Posterior vena cava (tissue), 2 donors: ENCODE measurements around the gene ROPN1L. TPM values are rescaled to one million over a fixed set of nuclear protein-coding genes. Genes with fewer than 3 reads are reported as not detected.

ENCODE experiments used
- DNase-seq: peaks from one replicate; pipeline ENCODE4 v3.0.0-alpha.2; 2020; ENCODE audit warnings: low spot score
- intact Hi-C, 2 donors: fragments of 100-400 bp; cut with DNase I; formaldehyde crosslinking; loops; one replicate each; pipeline versions ENCODE4 v1.14.1 to v1.14.2; 2022 to 2023
- total RNA-seq, 2 donors: library from RNA; stranded (reverse); fragmentation: NEBNext Ultra II Directional; extraction: Animal tissue kit (Norgen Biotek cat#: 25700); gene quantifications; one replicate each; pipeline ENCODE4 v1.2.1, GENCODE V29; 2021
- donor health status: DM: yes; HTN: yes; CAD: no.
- donor health status: DM: yes; HTN: yes; CAD: no.

ROPN1L gene
- total RNA-seq, 2 donors from 2014 or later, result 0.67 TPM; not detected in 1

- DNase-seq, result peak; percentile 1
Measured at GRCh38 chr5:10469253-10470050, 27.8 kb downstream of the ROPN1L start.

GRCh38 chr5:10470669-10471068 lies 29.0 kb downstream of the ROPN1L start:
- peak; percentile 44 for DNase-seq
- intact Hi-C loops, result no loop called here

More at GRCh38 chr5:10469253-10470050, 27.8 kb downstream of the ROPN1L start:
- intact Hi-C loops, result no loop called here

- peak; percentile 20 for DNase-seq
- intact Hi-C loops, result no loop called here
Measured at GRCh38 chr5:10471677-10472076, 30.0 kb downstream of the ROPN1L start.

- peak; percentile 37 for DNase-seq
- intact Hi-C loops, result no loop called here
Measured at GRCh38 chr5:10474521-10475075, 32.9 kb downstream of the ROPN1L start.

- intact Hi-C loops, result no loop called here
- DNase-seq, result peak; percentile 20
Measured at GRCh38 chr5:10475931-10476676, 34.4 kb downstream of the ROPN1L start.

- intact Hi-C loops, result loop anchor here in 1 of 2 donors (1.0 kb wide), 1 partner anchor 24 kb away; no protein-coding TSS in a partner anchor
- no peak for DNase-seq
Measured at GRCh38 chr5:10476878-10477277, 35.2 kb downstream of the ROPN1L start.

GRCh38 chr5:10477943-10478342 lies 36.3 kb downstream of the ROPN1L start:
- DNase-seq, result no peak
- intact Hi-C loops, result loop anchor here in 1 of 2 donors (1.0 kb wide), 1 partner anchor 23 kb away; no protein-coding TSS in a partner anchor

- DNase-seq, result no peak
- intact Hi-C loops, result no loop called here
Measured at GRCh38 chr5:10478436-10478835, 36.8 kb downstream of the ROPN1L start.

- intact Hi-C loops, result no loop called here
- DNase-seq, result no peak
Measured at GRCh38 chr5:10479154-10479721, 37.6 kb downstream of the ROPN1L start.

- peak; percentile 46 for DNase-seq
- intact Hi-C loops, result no loop called here
Measured at GRCh38 chr5:10480237-10480985, 38.7 kb downstream of the ROPN1L start.

GRCh38 chr5:10481241-10481935 lies 39.7 kb downstream of the ROPN1L start:
- intact Hi-C loops, result no loop called here
- peak; percentile 59 for DNase-seq

GRCh38 chr5:10482791-10483530 lies 41.3 kb downstream of the ROPN1L start:
- intact Hi-C loops, result no loop called here
- no peak for DNase-seq

- intact Hi-C loops, result no loop called here
Measured at GRCh38 chr5:10484774-10485141, 43.1 kb downstream of the ROPN1L start.

GRCh38 chr5:10485142-10485795 lies 43.6 kb downstream of the ROPN1L start:
- intact Hi-C loops, result no loop called here
- peak; percentile 91 for DNase-seq

More at GRCh38 chr5:10484774-10485141, 43.1 kb downstream of the ROPN1L start:
- no peak for DNase-seq

GRCh38 chr5:10485897-10486296 lies 44.2 kb downstream of the ROPN1L start:
- intact Hi-C loops, result no loop called here
- DNase-seq, result no peak

GRCh38 chr5:10486511-10487344 lies 45.0 kb downstream of the ROPN1L start:
- no peak for DNase-seq
- intact Hi-C loops, result no loop called here
